Measurements from ENCODE around the gene SLC2A13.

SLC2A13 gene

DNA sequence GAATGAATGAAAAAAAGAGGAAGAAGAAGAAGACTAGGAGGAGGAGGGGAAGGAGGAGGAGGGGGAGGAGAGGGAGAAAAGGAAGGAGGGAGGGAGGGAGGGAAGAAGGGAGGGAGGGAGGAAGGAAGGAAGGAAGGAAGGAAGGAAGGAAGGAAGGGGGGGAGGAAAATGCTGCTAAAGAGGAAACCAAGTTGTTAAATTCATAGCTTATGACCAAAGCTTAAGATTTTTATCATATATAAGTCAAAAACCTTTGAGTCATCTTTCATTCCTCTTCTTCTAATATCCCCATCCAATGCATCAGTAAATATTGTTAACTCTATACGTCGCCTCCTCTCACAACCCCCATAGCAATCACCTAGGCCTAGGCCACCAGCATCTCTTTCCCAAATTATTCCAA, 117.3 kb downstream of the SLC2A13 start:
- H3K4me3 ChIP-seq (ENCODE audit: low read depth, low read length): no peak overlapping the region
- TF ChIP-seq, protein P1, sequence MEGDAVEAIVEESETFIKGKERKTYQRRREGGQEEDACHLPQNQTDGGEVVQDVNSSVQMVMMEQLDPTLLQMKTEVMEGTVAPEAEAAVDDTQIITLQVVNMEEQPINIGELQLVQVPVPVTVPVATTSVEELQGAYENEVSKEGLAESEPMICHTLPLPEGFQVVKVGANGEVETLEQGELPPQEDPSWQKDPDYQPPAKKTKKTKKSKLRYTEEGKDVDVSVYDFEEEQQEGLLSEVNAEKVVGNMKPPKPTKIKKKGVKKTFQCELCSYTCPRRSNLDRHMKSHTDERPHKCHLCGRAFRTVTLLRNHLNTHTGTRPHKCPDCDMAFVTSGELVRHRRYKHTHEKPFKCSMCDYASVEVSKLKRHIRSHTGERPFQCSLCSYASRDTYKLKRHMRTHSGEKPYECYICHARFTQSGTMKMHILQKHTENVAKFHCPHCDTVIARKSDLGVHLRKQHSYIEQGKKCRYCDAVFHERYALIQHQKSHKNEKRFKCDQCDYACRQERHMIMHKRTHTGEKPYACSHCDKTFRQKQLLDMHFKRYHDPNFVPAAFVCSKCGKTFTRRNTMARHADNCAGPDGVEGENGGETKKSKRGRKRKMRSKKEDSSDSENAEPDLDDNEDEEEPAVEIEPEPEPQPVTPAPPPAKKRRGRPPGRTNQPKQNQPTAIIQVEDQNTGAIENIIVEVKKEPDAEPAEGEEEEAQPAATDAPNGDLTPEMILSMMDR (IDR thresholded peaks at IDR 0.05; ENCODE audit: borderline replicate concordance, insufficient read depth, low read depth, low read length): no peak

DNA sequence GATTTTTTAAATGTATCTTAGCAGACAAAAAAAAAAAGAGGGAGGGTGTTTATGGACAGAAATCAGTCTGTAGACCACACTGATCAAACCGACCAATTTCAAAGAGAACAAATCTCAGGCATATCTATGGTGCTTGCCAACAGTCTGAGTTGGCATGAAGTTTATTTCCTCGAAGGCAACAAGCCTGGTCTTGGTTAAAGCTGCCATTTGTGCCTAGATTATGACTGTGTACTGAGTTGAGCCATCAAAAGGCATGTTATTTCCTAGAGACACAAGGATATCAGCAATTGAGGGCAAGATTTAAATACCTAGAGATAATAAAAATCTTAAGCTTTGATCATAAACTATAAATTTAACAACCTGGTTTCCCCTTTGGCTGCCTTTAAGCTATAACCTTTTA, 119.2 kb downstream of the SLC2A13 start:
- TF ChIP-seq, protein P1 (IDR thresholded peaks at IDR 0.05; ENCODE audit: borderline replicate concordance, insufficient read depth, low read depth, low read length): no peak
- H3K4me3 ChIP-seq (ENCODE audit: low read depth, low read length): no peak overlapping the region

DNA sequence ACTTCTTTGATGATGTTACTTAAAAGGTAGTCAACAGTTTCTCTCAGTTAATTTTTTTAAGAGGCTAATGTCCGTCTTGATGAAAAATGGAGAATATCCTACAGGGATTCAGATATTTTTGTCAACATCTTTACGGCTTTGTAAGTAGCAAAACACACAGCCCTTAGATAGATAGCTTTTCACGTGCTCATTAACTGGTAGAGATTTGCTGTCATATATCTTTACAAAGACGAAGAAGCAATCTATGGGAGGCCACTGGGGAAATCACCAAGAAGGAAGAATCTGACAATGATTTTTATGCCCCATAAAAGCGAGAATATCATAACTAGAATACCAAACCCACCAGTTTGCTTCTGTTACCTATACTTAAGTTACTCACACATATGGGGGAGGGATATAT, 121.2 kb downstream of the SLC2A13 start:
- no peak overlapping the region for H3K4me3 ChIP-seq (ENCODE audit: low read depth, low read length)
- TF ChIP-seq, protein P1 (IDR thresholded peaks at IDR 0.05; ENCODE audit: borderline replicate concordance, insufficient read depth, low read depth, low read length): no peak

DNA sequence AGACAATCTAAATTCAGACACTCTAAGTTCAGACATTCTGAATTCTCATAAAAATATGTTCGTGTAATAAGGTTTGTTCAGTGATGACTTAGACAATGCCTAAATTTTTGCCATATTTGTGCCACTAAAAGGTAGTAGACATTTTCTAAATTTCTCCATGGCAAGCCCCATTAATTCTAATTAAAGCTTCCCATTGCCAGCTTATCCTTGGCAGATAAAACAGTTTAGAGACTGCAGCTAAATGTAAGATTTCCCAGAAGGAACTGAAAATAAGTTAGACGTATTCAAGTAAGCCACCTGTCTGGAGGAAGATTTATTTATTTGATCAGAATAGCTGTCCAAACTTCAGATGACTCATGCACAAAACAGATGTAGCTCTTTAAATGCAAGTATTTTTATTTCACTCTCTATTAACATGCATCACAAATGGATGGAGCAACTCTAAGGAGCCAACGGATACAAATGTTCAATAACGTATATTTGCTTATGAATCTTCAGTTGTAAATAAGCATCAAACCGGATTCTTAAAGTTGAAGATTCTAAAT, 130.4 kb downstream of the SLC2A13 start:
- no peak overlapping the region for H3K4me3 ChIP-seq (ENCODE audit: low read depth, low read length)
- TF ChIP-seq, protein P1 (IDR thresholded peaks at IDR 0.05; ENCODE audit: borderline replicate concordance, insufficient read depth, low read depth, low read length): no peak

DNA sequence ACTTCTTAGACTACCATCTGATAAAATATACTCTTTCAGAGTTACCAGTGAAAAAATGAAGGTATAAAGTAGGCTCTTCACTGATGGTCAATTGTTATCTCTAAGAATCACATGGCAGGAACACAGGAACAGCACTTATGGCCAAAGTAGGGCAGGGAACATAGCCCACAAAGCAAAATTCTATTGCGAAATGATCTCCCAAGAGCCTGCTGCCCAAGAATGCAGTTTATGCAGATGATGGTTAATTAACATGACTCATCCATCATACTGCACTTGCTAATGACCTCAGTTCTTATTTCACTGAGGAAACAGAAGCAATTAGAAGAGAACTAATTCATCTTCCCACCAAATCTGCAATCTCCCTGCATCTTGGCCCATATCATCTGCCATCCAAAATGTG, 133.8 kb downstream of the SLC2A13 start:
- no peak overlapping the region for H3K4me3 ChIP-seq (ENCODE audit: low read depth, low read length)
- TF ChIP-seq, protein P1 (IDR thresholded peaks at IDR 0.05; ENCODE audit: borderline replicate concordance, insufficient read depth, low read depth, low read length): no peak

DNA sequence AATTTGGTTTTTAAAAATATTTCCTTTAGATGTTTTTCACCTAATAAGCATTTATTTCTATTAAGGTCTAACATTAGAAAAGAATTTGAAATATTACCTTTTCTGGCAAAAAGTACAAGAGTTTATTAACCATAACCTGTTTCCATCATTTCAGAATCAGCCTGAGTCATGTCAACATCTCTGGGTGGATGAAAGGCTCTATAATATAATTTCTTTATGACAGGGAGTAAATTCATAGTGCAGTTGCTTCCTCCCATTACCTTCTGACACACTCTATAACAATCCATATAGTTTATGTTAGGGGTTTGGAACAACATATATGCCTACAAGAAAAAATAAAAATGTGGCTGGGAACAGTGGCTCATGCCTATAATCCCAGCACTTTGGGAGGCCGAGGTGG, 134.5 kb downstream of the SLC2A13 start:
- TF ChIP-seq, protein P1 (IDR thresholded peaks at IDR 0.05; ENCODE audit: borderline replicate concordance, insufficient read depth, low read depth, low read length): no peak

DNA sequence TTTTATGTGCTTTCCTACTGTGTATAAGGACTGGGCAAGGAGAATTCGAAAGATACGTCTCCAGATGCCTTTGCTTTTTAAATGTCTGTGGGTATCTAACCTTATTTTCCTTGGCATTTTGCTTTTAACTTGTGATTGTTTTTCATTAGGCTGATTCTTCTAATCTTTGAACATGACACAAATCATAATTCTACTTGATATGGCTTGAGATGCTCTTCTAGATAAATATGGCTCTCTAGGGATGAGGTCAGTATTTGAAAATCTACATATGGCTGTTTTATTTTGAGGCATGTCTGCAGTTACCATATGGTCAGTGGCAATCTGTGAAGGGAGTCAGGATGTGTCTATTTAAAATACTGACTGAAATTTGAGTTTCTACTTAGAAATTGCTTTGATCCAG, 139.2 kb downstream of the SLC2A13 start:
- TF ChIP-seq, protein P1 (IDR thresholded peaks at IDR 0.05; ENCODE audit: borderline replicate concordance, insufficient read depth, low read depth, low read length): no peak
- no peak overlapping the region for H3K4me3 ChIP-seq (ENCODE audit: low read depth, low read length)

More for the DNA sequence above, 134.5 kb downstream of the SLC2A13 start:
- no peak overlapping the region for H3K4me3 ChIP-seq (ENCODE audit: low read depth, low read length)

All from GM12875 (cell line).